Smooth muscle cell (in vitro differentiated cells): ENCODE results near the gene TTC12. TPM values are rescaled to one million over a fixed set of nuclear protein-coding genes. Genes with fewer than 3 reads are reported as not detected.

ENCODE experiments used
- DNase-seq: peaks from one replicate; lab custom pipeline; 2025; ENCODE audit not compliant: unreplicated experiment; lab: John Stamatoyannopoulos, UW
- H2AFZ ChIP-seq: fragments of 200-600 bp; sonication (generic); 2 replicates; pipeline ENCODE4 v1.6.0; 2016; ENCODE audit warnings: antibody characterized with exemption, low read depth, mild to moderate bottlenecking
- H3F3A ChIP-seq: fragments of 200-600 bp; sonication (generic); 2 replicates; pipeline ENCODE4 v1.6.0; 2017; ENCODE audit warnings: antibody characterized with exemption, low read depth
- H3K27ac ChIP-seq: fragments of 200-600 bp; sonication (generic); 2 replicates; pipeline ENCODE4 v1.5.1; 2016; ENCODE audit warnings: low read depth, mild to moderate bottlenecking
- H3K27me3 ChIP-seq: fragments of 200-600 bp; sonication (generic); 2 replicates; pipeline ENCODE4 v1.6.1; 2016; ENCODE audit warnings: low read depth, mild to moderate bottlenecking
- H3K36me3 ChIP-seq: fragments of 200-600 bp; sonication (generic); 2 replicates; pipeline ENCODE4 v1.5.1; 2016; ENCODE audit warnings: low read depth
- H3K4me1 ChIP-seq: fragments of 200-600 bp; sonication (generic); 2 replicates; pipeline ENCODE4 v1.5.1; 2016; ENCODE audit warnings: low read depth
- H3K4me2 ChIP-seq: fragments of 200-600 bp; sonication (generic); 2 replicates; pipeline ENCODE4 v1.6.0; 2016; ENCODE audit warnings: mild to moderate bottlenecking
- H3K4me3 ChIP-seq: fragments of 200-600 bp; sonication (generic); 2 replicates; pipeline ENCODE4 v1.5.1; 2016; ENCODE audit warnings: mild to moderate bottlenecking
- H3K79me2 ChIP-seq: fragments of 200-600 bp; sonication (generic); 2 replicates; pipeline ENCODE4 v1.6.0; 2016; ENCODE audit warnings: low read depth, mild to moderate bottlenecking
- H3K9ac ChIP-seq: fragments of 200-600 bp; sonication (generic); 2 replicates; pipeline ENCODE4 v1.6.0; 2016; ENCODE audit warnings: low read depth
- H3K9me3 ChIP-seq: fragments of 200-600 bp; sonication (generic); replicated peaks from 2 replicates; pipeline ENCODE4 v1.5.1; 2016; ENCODE audit warnings: low read depth
- H4K20me1 ChIP-seq: fragments of 200-600 bp; sonication (generic); 2 replicates; pipeline ENCODE4 v1.6.0; 2016; ENCODE audit warnings: low read depth
- CTCF ChIP-seq: fragments of 200-600 bp; sonication (generic); IDR thresholded peaks from 2 replicates; pipeline ENCODE4 v1.5.1; 2017; ENCODE audit warnings: borderline replicate concordance, mild to moderate bottlenecking, antibody characterized with exemption; ENCODE audit not compliant: insufficient read depth, poor library complexity, severe bottlenecking
- WGBS: methylation state at CpG from one replicate; pipeline ENCODE4 v1.1.7; 2016; ENCODE audit warnings: low lambda C conversion rate; 5-methylcytosine and 5-hydroxymethylcytosine counted together
- polyA plus RNA-seq: library from polyadenylated mRNA; unstranded; fragments of >200 nt; fragmentation: Nextera tagmentation; extraction: Ambion mirVana; gene quantifications from 2 replicates; pipeline ENCODE4 v1.2.1, GENCODE V29; 2016
- total RNA-seq: library from RNA; depleted of rRNA; stranded (reverse); fragments of >200 nt; gene quantifications from 2 replicates; pipeline ENCODE4 v1.2.3, GENCODE V29; 2014

The TTC12 gene
- total and polyA plus RNA-seq, 2 experiments from 2014 or later, result 5.8 to 8.8 TPM

GRCh38 chr11:113286509-113287497, 27.6 kb upstream of the TTC12 start:
- no peak for DNase-seq
- no peaks in the 10 kb centered on the region for H4K20me1 ChIP-seq
- H3K79me2 ChIP-seq, result no peaks in the 10 kb centered on the region
- no peaks in the 10 kb centered on the region for H3K36me3 ChIP-seq
- no peaks in the 10 kb centered on the region for H3K27me3 ChIP-seq
- no peak overlapping the region for H3K27ac ChIP-seq
- no peak overlapping the region for H3K4me2 ChIP-seq
- peaks cover 3% of the 10 kb centered on the region for H3K4me1 ChIP-seq
- TF ChIP-seq CTCF, result no peak
- H3K4me3 ChIP-seq, result no peak overlapping the region
- H3K9me3 ChIP-seq, result no peaks in the 10 kb centered on the region
- no peak overlapping the region for H3K9ac ChIP-seq
- H3F3A ChIP-seq, result no peaks in the 10 kb centered on the region
- no peak overlapping the region for H2AFZ ChIP-seq
- WGBS, result 70% methylated on average over 11 of the region's 11 CpGs

- Histone ChIP-seq H3F3A (no peaks in the 10 kb centered on the region), H4K20me1 (no peaks in the 10 kb centered on the region), H3K4me2 (no peak overlapping the region), H3K4me3 (no peak overlapping the region), H2AFZ (no peak overlapping the region), H3K27ac (no peak overlapping the region), H3K79me2 (no peaks in the 10 kb centered on the region), H3K27me3 (no peaks in the 10 kb centered on the region), H3K9ac (no peak overlapping the region), H3K9me3 (no peaks in the 10 kb centered on the region), H3K36me3 (no peaks in the 10 kb centered on the region), H3K4me1 (peaks cover 3% of the 10 kb centered on the region)
- 53% methylated on average over 3 of the region's 3 CpGs for WGBS
- no peak for DNase-seq
- no peak for TF ChIP-seq CTCF
Observed at GRCh38 chr11:113287801-113288200, 26.6 kb upstream of the TTC12 start.

GRCh38 chr11:113288286-113288863, 26.0 kb upstream of the TTC12 start:
- no peaks in the 10 kb centered on the region for H4K20me1 ChIP-seq
- no peaks in the 10 kb centered on the region for H3F3A ChIP-seq
- no peak overlapping the region for H2AFZ ChIP-seq
- H3K27me3 ChIP-seq, result no peaks in the 10 kb centered on the region
- no peaks in the 10 kb centered on the region for H3K9me3 ChIP-seq
- H3K9ac ChIP-seq, result no peak overlapping the region
- 94% methylated on average over 6 of the region's 6 CpGs for WGBS
- H3K36me3 ChIP-seq, result no peaks in the 10 kb centered on the region
- no peak overlapping the region for H3K4me2 ChIP-seq
- no peak overlapping the region for H3K27ac ChIP-seq
- TF ChIP-seq CTCF, result no peak
- no peaks in the 10 kb centered on the region for H3K79me2 ChIP-seq
- H3K4me1 ChIP-seq, result peaks cover 3% of the 10 kb centered on the region
- DNase-seq, result no peak
- no peak overlapping the region for H3K4me3 ChIP-seq
